HG03558 (cell line): ENCODE measurements around the gene STAG1.
"Not testable (repeated sequence)": the region's sequence is repeated elsewhere in the genome, so short reads cannot be mapped to it uniquely, and the experiment has no call there.

ENCODE experiments used
- ATAC-seq: cut with Tn5 transposase; IDR thresholded peaks from one replicate; pipeline ENCODE4 v1.9.1; 2021; ENCODE audit warnings: moderate number of reproducible peaks; ENCODE audit not compliant: unreplicated experiment; ENCODE audit errors: extremely low read depth

The STAG1 gene

GRCh38 chr3:136543385-136543784, 208.8 kb downstream of the STAG1 start:
- ATAC-seq: no peak

GRCh38 chr3:136535906-136536305, 216.3 kb downstream of the STAG1 start:
- no peak for ATAC-seq

GRCh38 chr3:136532766-136533165, 219.4 kb downstream of the STAG1 start:
- ATAC-seq: no peak

GRCh38 chr3:136518102-136518501, 234.1 kb downstream of the STAG1 start:
- no peak for ATAC-seq

- ATAC-seq: no peak
These were observed 235.5 kb downstream of the STAG1 start for GRCh38 chr3:136516656-136517055.

GRCh38 chr3:136516095-136516494, 236.1 kb downstream of the STAG1 start:
- ATAC-seq: no peak

GRCh38 chr3:136514533-136514932, 237.6 kb downstream of the STAG1 start:
- not testable (repeated sequence) for ATAC-seq

GRCh38 chr3:136513367-136513766, 238.8 kb downstream of the STAG1 start:
- no peak for ATAC-seq

- no peak for ATAC-seq
These were observed 239.8 kb downstream of the STAG1 start for GRCh38 chr3:136512381-136512780.

GRCh38 chr3:136505676-136506075, 246.5 kb downstream of the STAG1 start:
- ATAC-seq: no peak

GRCh38 chr3:136503056-136503455, 249.1 kb downstream of the STAG1 start:
- no peak for ATAC-seq

- ATAC-seq: no peak
These were observed 253.2 kb downstream of the STAG1 start for GRCh38 chr3:136498919-136499447.

- ATAC-seq: no peak
These were observed 257.0 kb downstream of the STAG1 start for GRCh38 chr3:136495213-136495612.

GRCh38 chr3:136490646-136491405, 261.4 kb downstream of the STAG1 start:
- ATAC-seq: no peak

GRCh38 chr3:136485777-136486176, 266.4 kb downstream of the STAG1 start:
- ATAC-seq: no peak

- no peak for ATAC-seq
These were observed 275.9 kb downstream of the STAG1 start for GRCh38 chr3:136476280-136476679.

GRCh38 chr3:136474876-136475275, 277.3 kb downstream of the STAG1 start:
- not testable (repeated sequence) for ATAC-seq

- ATAC-seq: no peak
These were observed 278.4 kb downstream of the STAG1 start for GRCh38 chr3:136473716-136474326.

GRCh38 chr3:136465296-136465695, 286.9 kb downstream of the STAG1 start:
- ATAC-seq: no peak

GRCh38 chr3:136464502-136464901, 287.7 kb downstream of the STAG1 start:
- no peak for ATAC-seq

GRCh38 chr3:136463170-136463569, 289.0 kb downstream of the STAG1 start:
- no peak for ATAC-seq

- no peak for ATAC-seq
These were observed 294.4 kb downstream of the STAG1 start for GRCh38 chr3:136457793-136458192.
